Measurements from ENCODE around the gene N4BP3. TPM values are rescaled to one million over a fixed set of nuclear protein-coding genes. Genes with fewer than 3 reads are reported as not detected.
A peak's percentile ranks its signal among the peaks of the same experiment; 100 is the strongest.

Gene N4BP3
- total and polyA plus RNA-seq, 2 of the 13 experiments (the other 11 are each of a cell fraction or from before 2014, with no cell fraction given) = 0.13 TPM; not detected in 1

- TF ChIP-seq, protein P1, sequence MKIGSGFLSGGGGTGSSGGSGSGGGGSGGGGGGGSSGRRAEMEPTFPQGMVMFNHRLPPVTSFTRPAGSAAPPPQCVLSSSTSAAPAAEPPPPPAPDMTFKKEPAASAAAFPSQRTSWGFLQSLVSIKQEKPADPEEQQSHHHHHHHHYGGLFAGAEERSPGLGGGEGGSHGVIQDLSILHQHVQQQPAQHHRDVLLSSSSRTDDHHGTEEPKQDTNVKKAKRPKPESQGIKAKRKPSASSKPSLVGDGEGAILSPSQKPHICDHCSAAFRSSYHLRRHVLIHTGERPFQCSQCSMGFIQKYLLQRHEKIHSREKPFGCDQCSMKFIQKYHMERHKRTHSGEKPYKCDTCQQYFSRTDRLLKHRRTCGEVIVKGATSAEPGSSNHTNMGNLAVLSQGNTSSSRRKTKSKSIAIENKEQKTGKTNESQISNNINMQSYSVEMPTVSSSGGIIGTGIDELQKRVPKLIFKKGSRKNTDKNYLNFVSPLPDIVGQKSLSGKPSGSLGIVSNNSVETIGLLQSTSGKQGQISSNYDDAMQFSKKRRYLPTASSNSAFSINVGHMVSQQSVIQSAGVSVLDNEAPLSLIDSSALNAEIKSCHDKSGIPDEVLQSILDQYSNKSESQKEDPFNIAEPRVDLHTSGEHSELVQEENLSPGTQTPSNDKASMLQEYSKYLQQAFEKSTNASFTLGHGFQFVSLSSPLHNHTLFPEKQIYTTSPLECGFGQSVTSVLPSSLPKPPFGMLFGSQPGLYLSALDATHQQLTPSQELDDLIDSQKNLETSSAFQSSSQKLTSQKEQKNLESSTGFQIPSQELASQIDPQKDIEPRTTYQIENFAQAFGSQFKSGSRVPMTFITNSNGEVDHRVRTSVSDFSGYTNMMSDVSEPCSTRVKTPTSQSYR (CRISPR knock-in tag; IDR thresholded peaks at IDR 0.05; ENCODE audit: borderline replicate concordance) = no peak
- TF ChIP-seq THAP9 (CRISPR knock-in tag; IDR thresholded peaks at IDR 0.05; ENCODE audit: borderline replicate concordance) (no peak), ZBTB14 (CRISPR knock-in tag; IDR thresholded peaks at IDR 0.05) (peak; percentile 58), FOXA3 (CRISPR knock-in tag; IDR thresholded peaks at IDR 0.05) (peak; percentile 28; the same call in 1 of the 2 replicates), RARG (CRISPR knock-in tag; IDR thresholded peaks at IDR 0.05; ENCODE audit: low read depth) (no peak), PHF21A (CRISPR knock-in tag; IDR thresholded peaks at IDR 0.05) (peak; percentile 75)
These were observed 17.5 kb downstream of the N4BP3 start, which contains the start of gene RMND5B (continued) for GRCh38 chr5:178130576-178131445.
